SKM-1 (cell line): ENCODE data around the gene ANO9.
"Not testable (repeated sequence)": the region's sequence is repeated elsewhere in the genome, so short reads cannot be mapped to it uniquely, and the experiment has no call there.

Experiments
- DNase-seq: peaks from one replicate; lab custom pipeline; 2025; ENCODE audit not compliant: unreplicated experiment; lab: John Stamatoyannopoulos, UW

Gene ANO9

DNA sequence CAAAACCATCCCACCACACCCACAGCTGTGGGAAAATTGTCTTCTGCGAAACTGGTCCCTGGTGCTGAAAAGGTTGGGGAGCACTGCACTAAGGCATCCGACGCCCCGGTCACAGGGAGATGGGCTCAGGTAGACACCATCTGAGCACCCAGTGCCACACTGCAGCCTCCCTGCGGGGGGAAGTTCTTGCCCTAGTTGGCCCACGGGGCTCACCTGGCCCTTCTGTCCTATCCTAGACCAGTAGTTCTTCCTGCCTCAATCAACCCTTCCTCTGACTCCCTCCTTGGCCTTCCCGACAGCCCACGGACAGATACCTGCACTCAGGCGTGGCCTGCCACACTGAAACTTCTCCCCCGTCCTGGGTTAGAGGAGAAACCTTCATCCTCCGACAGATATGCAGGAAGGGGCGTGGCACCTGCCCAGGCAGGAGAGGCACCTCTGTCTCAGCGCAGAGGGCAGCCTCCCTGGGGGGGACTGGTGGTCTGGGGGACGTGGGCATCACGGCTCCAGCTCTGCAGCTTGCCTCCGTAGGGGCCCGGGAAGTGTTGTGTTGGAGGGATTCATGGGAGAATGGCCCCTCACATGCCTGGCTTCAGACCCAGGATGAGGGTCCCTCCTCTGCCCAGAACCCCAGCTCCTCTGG is 4.5 kb downstream of the ANO9 start:
- no peak for DNase-seq

DNA sequence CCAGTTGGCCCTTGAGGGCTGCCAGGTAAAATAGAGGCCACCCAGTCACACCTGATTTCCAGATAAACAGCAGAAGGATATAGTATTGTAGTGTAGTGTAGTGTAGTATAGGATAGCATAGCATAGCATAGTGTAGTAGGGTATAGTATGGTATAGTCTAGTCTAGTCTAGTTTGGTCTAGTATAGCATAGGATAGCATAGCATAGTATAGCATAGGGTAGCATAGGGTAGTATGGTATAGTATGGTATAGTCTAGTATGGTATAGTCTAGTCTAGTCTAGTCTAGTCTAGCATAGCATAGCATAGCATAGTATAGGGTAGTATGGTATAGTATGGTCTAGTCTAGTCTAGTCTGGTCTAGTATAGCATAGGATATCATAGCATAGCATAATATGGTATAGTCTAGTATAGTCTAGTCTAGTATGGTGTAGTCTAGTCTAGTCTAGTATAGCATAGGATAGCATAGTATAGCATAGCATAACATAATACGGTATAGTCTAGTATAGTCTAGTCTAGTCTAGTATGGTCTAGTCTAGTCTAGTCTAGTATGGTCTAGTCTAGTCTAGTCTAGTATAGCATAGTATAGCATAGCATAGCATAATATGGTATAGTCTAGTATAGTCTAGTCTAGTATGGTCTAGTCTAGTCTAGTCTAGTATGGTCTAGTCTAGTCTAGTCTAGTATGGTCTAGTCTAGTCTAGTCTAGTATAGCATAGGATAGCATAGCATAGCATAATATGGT is 6.6 kb downstream of the ANO9 start:
- not testable (repeated sequence) for DNase-seq

GRCh38 chr11:434496-434895 is 7.3 kb downstream of the ANO9 start:
- DNase-seq: no peak

DNA sequence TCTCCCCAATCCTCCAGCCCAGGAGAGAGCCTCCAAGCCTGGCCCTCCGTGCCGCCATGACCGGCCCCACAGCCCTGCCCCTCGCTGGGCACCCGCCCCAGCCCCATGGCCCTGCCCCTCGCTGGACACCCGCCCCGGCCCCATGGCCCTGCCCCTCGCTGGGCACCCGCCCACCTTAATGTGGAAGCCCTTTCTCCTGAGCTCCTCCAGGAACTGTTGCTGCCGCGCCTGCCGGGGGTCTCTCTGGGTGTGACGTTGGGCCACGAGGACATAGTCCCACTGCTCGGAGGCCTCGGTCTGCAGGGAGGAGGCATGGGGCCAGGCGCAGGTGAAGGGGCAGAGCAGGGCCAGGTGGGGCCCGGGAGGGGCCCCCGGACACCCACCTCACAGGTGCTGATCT is 8.2 kb downstream of the ANO9 start:
- DNase-seq: no peak

- no peak for DNase-seq
Observed at GRCh38 chr11:433111-433510, 8.7 kb downstream of the ANO9 start.

GRCh38 chr11:432501-433100 is 9.2 kb downstream of the ANO9 start:
- DNase-seq: no peak

DNA sequence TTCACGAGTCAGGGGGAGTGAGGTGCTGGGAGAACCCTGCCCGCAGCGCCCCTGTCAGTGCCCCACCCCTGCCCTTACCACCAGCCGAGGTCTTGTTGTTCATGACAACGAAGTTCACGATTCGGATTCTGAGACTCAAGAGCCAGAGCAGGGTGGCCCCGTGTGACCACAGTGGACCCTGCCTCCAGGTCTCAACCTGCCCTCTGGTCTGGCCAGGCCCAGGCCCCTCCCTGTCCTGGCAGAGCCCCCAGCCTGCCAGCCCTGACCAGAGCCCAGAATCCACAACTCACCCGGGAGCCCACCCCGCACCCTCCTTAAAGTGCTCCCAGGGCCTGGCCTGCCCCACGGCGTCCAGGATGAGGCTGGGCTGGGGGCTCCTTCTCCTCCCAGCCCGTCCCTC is 9.9 kb downstream of the ANO9 start:
- DNase-seq: no peak

DNA sequence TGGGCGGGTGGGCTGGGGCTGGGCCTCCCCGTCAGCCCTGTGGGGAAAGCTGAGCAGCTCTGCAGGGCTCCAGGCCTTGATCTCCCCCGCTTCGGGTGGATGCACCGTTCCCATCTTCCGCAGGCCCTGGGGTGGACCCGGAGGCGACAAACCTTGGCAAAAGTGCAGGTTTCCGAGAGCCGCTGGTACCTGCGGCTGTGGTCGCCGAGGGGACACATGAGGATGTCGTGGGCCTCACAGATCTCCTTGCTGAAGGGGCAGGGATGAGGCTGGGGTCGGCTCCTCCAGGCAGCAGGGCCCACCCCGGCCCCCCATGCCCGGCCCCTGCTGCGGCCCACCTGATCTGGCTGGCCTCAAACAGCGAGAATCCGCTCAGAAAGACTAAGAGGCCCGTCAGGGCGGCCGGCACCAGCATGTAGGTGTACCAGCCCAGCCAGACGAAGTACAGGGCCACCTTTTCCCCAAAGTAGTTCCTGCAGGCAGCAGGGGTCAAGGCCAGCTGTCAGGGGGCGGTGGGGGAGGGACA is 11.8 kb downstream of the ANO9 start:
- DNase-seq: no peak

DNA sequence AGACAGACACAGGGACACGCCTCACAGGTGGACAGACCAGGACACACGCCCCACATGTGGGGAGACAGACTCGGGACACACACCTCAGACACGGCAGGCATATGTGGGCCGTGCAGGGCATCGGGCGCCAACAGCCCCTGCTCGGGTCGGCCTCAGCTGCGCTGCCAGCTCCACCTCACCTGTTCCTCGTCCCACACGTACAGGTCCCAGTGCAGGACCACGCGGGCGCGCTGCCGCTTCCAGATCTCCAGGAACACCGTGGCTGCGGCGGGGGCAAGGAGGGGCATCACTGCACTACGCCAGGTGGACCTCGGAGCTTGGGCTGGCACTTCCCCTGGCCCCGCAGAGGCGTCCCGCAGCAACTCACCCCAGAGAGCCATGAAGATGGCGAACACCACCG is 12.4 kb downstream of the ANO9 start:
- DNase-seq: no peak

GRCh38 chr11:428295-428694 is 13.5 kb downstream of the ANO9 start:
- DNase-seq: no peak

DNA sequence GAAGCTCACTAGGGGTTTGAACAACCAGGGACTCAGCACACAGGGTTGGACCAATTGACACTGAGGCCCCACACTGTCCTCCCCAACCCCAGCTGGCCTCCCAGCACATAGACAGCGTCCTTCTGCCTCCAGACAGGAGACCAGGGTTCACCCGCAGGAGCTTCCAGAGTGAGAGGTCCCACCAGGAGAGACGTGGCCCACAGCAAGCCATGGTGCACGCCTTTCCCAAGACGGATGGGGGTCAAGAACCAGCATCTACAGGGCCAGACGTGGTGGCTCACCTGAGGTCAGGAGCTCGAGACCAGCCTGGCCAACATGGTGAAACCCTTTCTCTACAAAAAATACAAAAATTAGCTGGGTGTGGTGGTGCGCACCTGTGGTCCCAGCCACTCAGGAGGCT is 15.0 kb downstream of the ANO9 start:
- DNase-seq: no peak

GRCh38 chr11:425301-425700 is 16.5 kb downstream of the ANO9 start:
- DNase-seq: no peak

- not testable (repeated sequence) for DNase-seq
Observed at GRCh38 chr11:424766-425165, 17.0 kb downstream of the ANO9 start.

- no peak for DNase-seq
Observed at GRCh38 chr11:424232-424631, 17.6 kb downstream of the ANO9 start.

- no peak for DNase-seq
Observed at GRCh38 chr11:422249-422656, 19.6 kb downstream of the ANO9 start.

GRCh38 chr11:420911-421321 is 20.9 kb downstream of the ANO9 start:
- no peak for DNase-seq

DNA sequence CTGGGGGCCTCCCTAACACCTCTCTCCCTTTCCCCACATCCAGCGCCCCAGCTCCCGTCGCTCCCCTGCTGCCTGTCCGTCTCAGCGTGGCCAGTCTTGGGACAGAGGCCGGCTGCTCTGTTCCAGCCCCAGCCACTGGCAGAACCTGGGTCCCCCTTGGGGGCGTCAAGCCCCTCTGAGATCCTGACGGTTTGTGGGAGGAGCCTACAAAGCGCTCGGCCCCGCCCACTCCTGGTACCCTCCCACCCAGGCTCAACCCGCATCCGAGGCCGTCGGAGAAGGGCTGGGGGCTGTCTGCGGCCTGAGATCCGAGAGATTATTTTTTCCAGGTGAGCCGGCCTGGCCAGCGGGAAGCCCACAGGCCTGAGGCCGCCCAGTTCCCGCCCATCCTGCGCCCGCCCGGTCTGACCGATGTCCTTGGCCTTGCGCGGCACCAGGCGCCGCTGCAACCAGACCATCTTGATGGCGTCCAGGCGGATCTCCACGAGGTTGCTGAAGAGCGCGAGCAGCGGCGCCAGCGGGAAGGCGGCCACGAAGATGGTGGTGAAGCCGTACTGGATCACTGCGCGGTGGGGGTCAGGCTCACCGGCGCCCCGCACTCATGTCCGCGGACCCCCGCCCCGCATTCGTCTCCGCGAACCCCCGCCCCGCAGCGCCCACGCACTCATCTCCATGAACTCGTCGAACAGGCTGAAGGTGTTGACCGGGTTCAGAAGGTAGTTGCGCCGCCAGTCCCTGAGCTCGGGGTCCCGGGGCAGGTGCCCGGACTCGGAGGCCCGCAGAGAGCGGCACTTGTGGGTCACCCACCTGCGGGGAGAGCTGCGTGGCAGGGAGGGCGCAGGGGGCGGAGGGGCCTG is 21.5 kb downstream of the ANO9 start:
- no peak for DNase-seq

DNA sequence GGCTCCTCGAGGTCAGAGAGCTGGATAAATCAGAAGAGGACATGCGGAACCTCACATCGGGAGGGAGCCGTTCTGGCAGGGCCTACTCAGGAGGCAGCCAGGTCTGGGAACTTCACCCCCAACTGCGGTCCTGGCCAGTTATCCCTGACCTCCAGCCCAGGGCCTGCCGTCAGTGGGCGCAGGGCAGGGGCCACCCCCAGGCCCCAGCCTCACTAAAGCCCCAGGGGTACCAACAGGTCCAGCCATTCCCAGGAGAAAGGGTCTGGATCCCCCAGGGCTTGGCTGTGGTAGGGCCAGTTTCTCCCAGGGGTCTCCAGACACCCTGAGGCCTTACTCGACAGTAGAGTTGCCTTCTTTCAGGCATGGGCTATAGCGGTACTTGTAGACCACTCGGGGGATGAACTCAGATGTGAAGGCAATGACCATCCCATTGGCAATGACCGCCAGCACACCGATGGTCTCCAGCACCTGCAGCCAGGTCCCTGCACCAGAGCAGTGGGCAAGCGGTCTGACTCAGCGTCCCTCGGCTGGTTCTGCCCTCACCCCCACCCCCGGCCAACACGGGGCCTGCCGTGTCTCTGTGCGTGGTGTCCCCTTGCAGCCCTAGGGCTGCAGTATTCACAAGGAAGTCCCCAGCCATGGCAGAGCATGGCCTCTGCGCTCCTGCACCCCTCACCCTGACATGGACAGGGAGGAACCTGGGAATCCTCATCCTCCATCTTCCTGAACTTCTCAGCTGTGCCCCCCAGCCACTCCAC is 22.4 kb downstream of the ANO9 start:
- DNase-seq: no peak

GRCh38 chr11:418343-419247 is 23.2 kb downstream of the ANO9 start:
- DNase-seq: no peak
